Upper lobe of left lung (tissue), 4 donors: ENCODE results near the gene PRSS2.

Experiments
- EP300 ChIP-seq, 4 donors: sonication (generic); formaldehyde crosslinking; IDR thresholded peaks; one replicate each; pipeline ENCODE4 v1.5.1; 2017; ENCODE audit warnings: antibody characterized with exemption in 4 of 4, control low read depth in 2 of 4
- POLR2AphosphoS5 ChIP-seq, 2 donors: sonication (generic); formaldehyde crosslinking; IDR thresholded peaks; one replicate each; pipeline ENCODE4 v1.5.1; 2017; ENCODE audit warnings: antibody characterized with exemption in 2 of 2
- TF ChIP-seq, protein P1 (sequence below), 6 experiments: fragments of 450-650 bp in 4 of 6; fragments of 200-600 bp in 2 of 6; sonication (generic) in 2 of 6; IDR thresholded peaks; one replicate each; pipeline ENCODE4 v1.5.1; 2016 to 2019; ENCODE audit warnings: antibody characterized with exemption in 6 of 6

DNA sequence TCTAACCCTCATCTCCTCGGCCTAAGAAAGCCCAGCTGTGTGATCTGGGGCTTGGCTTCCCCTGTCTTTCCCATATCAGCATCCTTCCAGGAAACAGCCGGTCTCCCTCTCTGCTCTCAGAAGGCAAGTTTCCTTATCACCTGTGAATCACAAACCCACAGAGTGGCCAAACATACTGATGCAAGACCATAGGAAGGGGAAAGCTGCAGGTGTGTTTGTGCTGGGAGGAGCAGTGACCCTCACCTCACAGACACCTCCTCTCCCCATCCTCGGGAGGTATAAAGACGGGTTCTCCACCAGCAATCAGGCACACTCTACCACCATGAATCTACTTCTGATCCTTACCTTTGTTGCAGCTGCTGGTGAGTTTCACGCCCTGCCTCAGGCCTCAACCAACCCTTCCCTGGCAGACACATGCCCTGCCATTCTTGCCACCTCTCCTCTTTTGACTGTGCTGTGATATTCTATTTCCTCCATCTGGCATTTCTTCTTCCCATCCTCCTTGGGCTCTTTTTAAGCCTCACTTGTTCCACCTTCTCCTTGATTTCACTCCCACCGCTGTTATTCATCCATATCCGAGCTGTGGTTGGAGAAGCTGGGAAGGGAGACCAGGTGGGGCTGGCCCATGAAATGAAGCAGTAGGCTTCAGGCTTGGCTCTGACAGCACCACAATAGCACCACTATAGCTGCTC, at the start of gene PRSS2:
- TF ChIP-seq, protein P1, sequence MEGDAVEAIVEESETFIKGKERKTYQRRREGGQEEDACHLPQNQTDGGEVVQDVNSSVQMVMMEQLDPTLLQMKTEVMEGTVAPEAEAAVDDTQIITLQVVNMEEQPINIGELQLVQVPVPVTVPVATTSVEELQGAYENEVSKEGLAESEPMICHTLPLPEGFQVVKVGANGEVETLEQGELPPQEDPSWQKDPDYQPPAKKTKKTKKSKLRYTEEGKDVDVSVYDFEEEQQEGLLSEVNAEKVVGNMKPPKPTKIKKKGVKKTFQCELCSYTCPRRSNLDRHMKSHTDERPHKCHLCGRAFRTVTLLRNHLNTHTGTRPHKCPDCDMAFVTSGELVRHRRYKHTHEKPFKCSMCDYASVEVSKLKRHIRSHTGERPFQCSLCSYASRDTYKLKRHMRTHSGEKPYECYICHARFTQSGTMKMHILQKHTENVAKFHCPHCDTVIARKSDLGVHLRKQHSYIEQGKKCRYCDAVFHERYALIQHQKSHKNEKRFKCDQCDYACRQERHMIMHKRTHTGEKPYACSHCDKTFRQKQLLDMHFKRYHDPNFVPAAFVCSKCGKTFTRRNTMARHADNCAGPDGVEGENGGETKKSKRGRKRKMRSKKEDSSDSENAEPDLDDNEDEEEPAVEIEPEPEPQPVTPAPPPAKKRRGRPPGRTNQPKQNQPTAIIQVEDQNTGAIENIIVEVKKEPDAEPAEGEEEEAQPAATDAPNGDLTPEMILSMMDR (IDR thresholded peaks at IDR 0.05): no peak
- TF ChIP-seq EP300 (IDR thresholded peaks at IDR 0.05) (no peak), POLR2AphosphoS5 (IDR thresholded peaks at IDR 0.05) (no peak)
